22Rv1 (cell line): ENCODE results near the gene SQSTM1.

Experiments used
- ZFX ChIP-seq: fragments of 450-650 bp; IDR thresholded peaks from 2 replicates; pipeline ENCODE4 v1.6.1; 2017; ENCODE audit warnings: antibody characterized with exemption, borderline replicate concordance
- TF ChIP-seq, protein P1 (sequence below): fragments of 450-650 bp; IDR thresholded peaks from 2 replicates; pipeline ENCODE4 v1.5.1; 2017; ENCODE audit warnings: mild to moderate bottlenecking

- TF ChIP-seq, protein P1, sequence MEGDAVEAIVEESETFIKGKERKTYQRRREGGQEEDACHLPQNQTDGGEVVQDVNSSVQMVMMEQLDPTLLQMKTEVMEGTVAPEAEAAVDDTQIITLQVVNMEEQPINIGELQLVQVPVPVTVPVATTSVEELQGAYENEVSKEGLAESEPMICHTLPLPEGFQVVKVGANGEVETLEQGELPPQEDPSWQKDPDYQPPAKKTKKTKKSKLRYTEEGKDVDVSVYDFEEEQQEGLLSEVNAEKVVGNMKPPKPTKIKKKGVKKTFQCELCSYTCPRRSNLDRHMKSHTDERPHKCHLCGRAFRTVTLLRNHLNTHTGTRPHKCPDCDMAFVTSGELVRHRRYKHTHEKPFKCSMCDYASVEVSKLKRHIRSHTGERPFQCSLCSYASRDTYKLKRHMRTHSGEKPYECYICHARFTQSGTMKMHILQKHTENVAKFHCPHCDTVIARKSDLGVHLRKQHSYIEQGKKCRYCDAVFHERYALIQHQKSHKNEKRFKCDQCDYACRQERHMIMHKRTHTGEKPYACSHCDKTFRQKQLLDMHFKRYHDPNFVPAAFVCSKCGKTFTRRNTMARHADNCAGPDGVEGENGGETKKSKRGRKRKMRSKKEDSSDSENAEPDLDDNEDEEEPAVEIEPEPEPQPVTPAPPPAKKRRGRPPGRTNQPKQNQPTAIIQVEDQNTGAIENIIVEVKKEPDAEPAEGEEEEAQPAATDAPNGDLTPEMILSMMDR, result no peak
- no peak for TF ChIP-seq ZFX
Measured at GRCh38 chr5:179822059-179822432, 1.3 kb downstream of the SQSTM1 start.
